ENCODE results near the gene CALR3. TPM values are rescaled to one million over a fixed set of nuclear protein-coding genes. Genes with fewer than 3 reads are reported as not detected.

The CALR3 gene
- total and polyA plus RNA-seq, 2 of the 13 experiments (the other 11 are each of a cell fraction or from before 2014, with no cell fraction given) = not detected

DNA sequence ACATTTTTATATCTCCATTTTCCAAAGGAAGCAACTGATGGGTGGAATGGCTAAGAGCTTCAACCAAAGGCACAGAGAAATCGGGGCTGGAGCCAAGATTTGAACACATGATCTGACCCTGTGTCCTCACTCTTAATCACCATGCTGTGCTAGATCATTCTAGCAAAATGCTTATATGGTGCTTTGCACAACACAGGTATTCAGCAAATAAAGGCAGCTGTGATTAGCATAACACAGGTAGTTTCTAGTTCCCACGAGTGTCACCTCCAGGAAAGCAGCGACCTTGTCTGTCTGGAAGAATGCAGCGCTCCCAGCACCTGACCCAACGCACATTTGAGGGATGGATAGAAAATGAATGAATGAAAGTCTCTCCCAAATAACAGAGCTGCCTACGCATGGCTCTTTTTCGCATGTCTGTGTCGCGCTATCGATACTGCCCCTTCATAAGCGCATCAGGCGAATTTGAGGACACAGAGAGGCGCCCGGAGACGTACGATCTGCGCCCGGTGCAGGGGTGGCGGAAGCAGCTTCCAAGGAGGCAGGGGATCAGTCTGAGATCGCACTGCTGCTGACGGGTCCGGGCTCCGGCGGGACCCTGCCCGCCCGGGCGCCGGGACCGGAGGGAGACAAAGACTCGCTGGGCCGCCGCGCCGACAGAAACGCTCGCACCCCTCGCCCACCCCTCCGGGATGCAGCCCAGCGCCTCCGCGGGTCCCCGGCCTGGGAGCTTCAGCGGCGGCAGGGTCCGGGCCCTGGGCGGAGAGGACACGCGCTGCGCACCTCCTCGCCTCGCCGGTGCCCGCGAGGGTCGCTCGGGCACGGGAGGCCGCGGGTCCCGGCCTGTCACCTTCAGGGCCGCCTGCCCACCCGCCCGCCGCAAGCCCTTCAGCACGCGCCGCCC is 24.8 kb downstream of the CALR3 start (continued):
- TF ChIP-seq ZNF574 (CRISPR knock-in tag; IDR thresholded peaks at IDR 0.05) = 0 out of 2 replicates have a peak, but pooled peaks have one; percentile 3
- TF ChIP-seq RFXAP (CRISPR knock-in tag; IDR thresholded peaks at IDR 0.05; ENCODE audit: borderline replicate concordance) = peak; percentile 34; the same call in 1 of the 2 replicates
- TF ChIP-seq POLR2A (IDR thresholded peaks at IDR 0.05; ENCODE audit: insufficient read depth in 1 of 2, low read depth in 2 of 2, low read length in 2 of 2) = no peak
- no peak for TF ChIP-seq ZNF264 (CRISPR knock-in tag; IDR thresholded peaks at IDR 0.05)
- TF ChIP-seq ARHGAP35 (CRISPR knock-in tag; IDR thresholded peaks at IDR 0.05; ENCODE audit: borderline replicate concordance) = no peak
- no peak for TF ChIP-seq ZBTB46 (CRISPR knock-in tag; IDR thresholded peaks at IDR 0.05; ENCODE audit: borderline replicate concordance)
- TF ChIP-seq ZNF670 (CRISPR knock-in tag; IDR thresholded peaks at IDR 0.05; ENCODE audit: borderline replicate concordance) = no peak
